MM.1S (cell line): ENCODE results near the gene CALCOCO2.

Experiments
- DNase-seq: peaks from one replicate; pipeline ENCODE4 v3.0.0-alpha.2; 2015
- H2AFZ ChIP-seq: fragments of 300-600 bp; sonication (generic); 2 replicates; pipeline ENCODE4 v1.6.0; 2016; ENCODE audit warnings: antibody characterized with exemption, low read length
- H3F3A ChIP-seq: fragments of 300-600 bp; sonication (generic); 2 replicates; pipeline ENCODE4 v1.6.1; 2016; ENCODE audit warnings: mild to moderate bottlenecking, antibody characterized with exemption, low read length, moderate library complexity, mixed read lengths; ENCODE audit not compliant: insufficient read depth
- H3K27ac ChIP-seq: fragments of 300-600 bp; sonication (generic); 2 replicates; pipeline ENCODE4 v1.5.1; 2016; ENCODE audit warnings: mild to moderate bottlenecking, low read length
- H3K27me3 ChIP-seq: fragments of 300-600 bp; sonication (generic); replicated peaks from 2 replicates; pipeline ENCODE4 v1.6.0; 2016; ENCODE audit warnings: low read length; ENCODE audit not compliant: insufficient read depth
- H3K36me3 ChIP-seq: fragments of 300-600 bp; sonication (generic); replicated peaks from 2 replicates; pipeline ENCODE4 v1.6.1; 2016; ENCODE audit warnings: mild to moderate bottlenecking, low read length, mixed read lengths; ENCODE audit not compliant: insufficient read depth
- H3K4me1 ChIP-seq: fragments of 300-600 bp; sonication (generic); 2 replicates; pipeline ENCODE4 v1.6.1; 2016; ENCODE audit warnings: low read length, mixed read lengths
- H3K4me2 ChIP-seq: fragments of 300-600 bp; sonication (generic); 2 replicates; pipeline ENCODE4 v1.6.0; 2016; ENCODE audit warnings: low read depth, low read length
- H3K4me3 ChIP-seq: fragments of 300-600 bp; sonication (generic); 2 replicates; pipeline ENCODE4 v1.5.1; 2016; ENCODE audit warnings: low read length, mixed read lengths
- H3K79me2 ChIP-seq: fragments of 300-600 bp; sonication (generic); 2 replicates; pipeline ENCODE4 v1.6.1; 2016; ENCODE audit warnings: mixed run types, low read length, mixed read lengths
- H3K9ac ChIP-seq: fragments of 300-600 bp; sonication (generic); 2 replicates; pipeline ENCODE4 v1.6.1; 2016; ENCODE audit warnings: low read length, mixed read lengths
- H3K9me2 ChIP-seq: fragments of 300-600 bp; sonication (generic); replicated peaks from 2 replicates; pipeline ENCODE4 v1.6.1; 2016; ENCODE audit warnings: mild to moderate bottlenecking, low read length, mixed read lengths; ENCODE audit not compliant: insufficient read depth
- H3K9me3 ChIP-seq: fragments of 300-600 bp; sonication (generic); replicated peaks from 2 replicates; pipeline ENCODE4 v1.6.1; 2016; ENCODE audit warnings: mild to moderate bottlenecking, low read length, mixed read lengths; ENCODE audit not compliant: insufficient read depth
- H4K20me1 ChIP-seq: fragments of 300-600 bp; sonication (generic); 2 replicates; pipeline ENCODE4 v1.6.1; 2016; ENCODE audit warnings: mild to moderate bottlenecking, low read length, moderate library complexity, mixed read lengths; ENCODE audit not compliant: insufficient read depth
- EZH2 ChIP-seq: fragments of 300-600 bp; sonication (generic); optimal IDR thresholded peaks from 2 replicates; pipeline ENCODE3; 2017; ENCODE audit warnings: low read depth, mild to moderate bottlenecking, antibody characterized with exemption, low read length, mixed read lengths
- EZH2phosphoT487 ChIP-seq: fragments of 300-600 bp; sonication (generic); IDR thresholded peaks from 2 replicates; pipeline ENCODE4 v1.6.1; 2018; ENCODE audit warnings: antibody characterized with exemption, low read length
- TF ChIP-seq, protein P1 (sequence below): fragments of 300-600 bp; sonication (generic); IDR thresholded peaks from 2 replicates; pipeline ENCODE4 v1.5.1; 2016; ENCODE audit warnings: antibody characterized with exemption, low read length, mixed read lengths

Gene CALCOCO2

GRCh38 chr17:48908047-48908843, 77.4 kb downstream of the CALCOCO2 start, which contains the start of gene UBE2Z:
Gene UBE2Z (plus strand): TSS chr17:48908407. CDS start chr17:48908504, 97 bp downstream.
- Histone ChIP-seq H3K9me2 (no peaks in the 10 kb centered on the region), H3K79me2 (peaks cover 47% of the 10 kb centered on the region), H3K36me3 (0 out of 2 replicates have a peak, but pooled peaks cover 3% of the 10 kb centered on the region), H3K4me3 (peak within 1 kb of the TSS; percentile 65), H3K4me2 (peak within 1 kb of the TSS; percentile 99), H2AFZ (peak within 1 kb of the TSS; percentile 77), H3K9ac (peak within 1 kb of the TSS; percentile 81), H3K27ac (peak within 1 kb of the TSS; percentile 69), H3K9me3 (no peaks in the 10 kb centered on the region), H3K4me1 (peaks cover 10% of the 10 kb centered on the region), H3F3A (peaks cover 6% of the 10 kb centered on the region; the same call in 1 of the 2 replicates), H4K20me1 (no peaks in the 10 kb centered on the region), H3K27me3 (no peaks in the 10 kb centered on the region)
- peak; percentile 95 for DNase-seq
- TF ChIP-seq EZH2: no peak
- TF ChIP-seq, protein P1, sequence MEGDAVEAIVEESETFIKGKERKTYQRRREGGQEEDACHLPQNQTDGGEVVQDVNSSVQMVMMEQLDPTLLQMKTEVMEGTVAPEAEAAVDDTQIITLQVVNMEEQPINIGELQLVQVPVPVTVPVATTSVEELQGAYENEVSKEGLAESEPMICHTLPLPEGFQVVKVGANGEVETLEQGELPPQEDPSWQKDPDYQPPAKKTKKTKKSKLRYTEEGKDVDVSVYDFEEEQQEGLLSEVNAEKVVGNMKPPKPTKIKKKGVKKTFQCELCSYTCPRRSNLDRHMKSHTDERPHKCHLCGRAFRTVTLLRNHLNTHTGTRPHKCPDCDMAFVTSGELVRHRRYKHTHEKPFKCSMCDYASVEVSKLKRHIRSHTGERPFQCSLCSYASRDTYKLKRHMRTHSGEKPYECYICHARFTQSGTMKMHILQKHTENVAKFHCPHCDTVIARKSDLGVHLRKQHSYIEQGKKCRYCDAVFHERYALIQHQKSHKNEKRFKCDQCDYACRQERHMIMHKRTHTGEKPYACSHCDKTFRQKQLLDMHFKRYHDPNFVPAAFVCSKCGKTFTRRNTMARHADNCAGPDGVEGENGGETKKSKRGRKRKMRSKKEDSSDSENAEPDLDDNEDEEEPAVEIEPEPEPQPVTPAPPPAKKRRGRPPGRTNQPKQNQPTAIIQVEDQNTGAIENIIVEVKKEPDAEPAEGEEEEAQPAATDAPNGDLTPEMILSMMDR: peak; percentile 38

DNA sequence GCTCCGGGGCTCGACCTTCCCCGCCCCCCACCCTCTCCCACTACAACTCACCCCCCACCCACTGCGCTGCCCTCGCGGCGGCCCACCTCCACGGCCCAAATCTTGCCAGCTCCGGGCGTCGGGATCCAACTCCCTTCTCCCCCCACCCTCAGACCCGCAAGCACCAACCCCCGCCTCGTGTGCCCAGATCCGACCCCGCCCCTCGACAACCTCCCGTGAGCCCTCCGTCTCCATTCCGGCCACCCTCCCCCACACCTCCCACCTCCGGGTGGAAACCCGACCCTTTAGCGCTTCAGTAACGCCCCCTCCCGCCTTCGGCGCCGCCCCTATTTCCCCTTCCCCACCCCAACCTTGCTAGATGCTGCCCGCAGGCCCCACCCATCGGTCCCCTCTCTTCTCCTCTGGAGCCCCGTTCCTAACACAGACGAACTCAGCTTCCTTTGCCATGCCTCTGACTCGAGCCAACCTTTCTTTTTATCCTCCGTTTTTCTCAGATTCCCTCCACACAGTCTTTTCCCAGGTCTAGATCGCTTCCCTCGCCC, 78.1 kb downstream of the CALCOCO2 start:
- H3K79me2 ChIP-seq: peaks cover 54% of the 10 kb centered on the region
- H3K4me3 ChIP-seq: peak overlapping the region; percentile 65
- H3K9me2 ChIP-seq: no peaks in the 10 kb centered on the region
- peaks cover 10% of the 10 kb centered on the region for H3K4me1 ChIP-seq
- H3K36me3 ChIP-seq: 0 out of 2 replicates have a peak, but pooled peaks cover 3% of the 10 kb centered on the region
- peak overlapping the region; percentile 70 for H3K4me2 ChIP-seq
- TF ChIP-seq EZH2 (no peak), EZH2phosphoT487 (no peak)
- TF ChIP-seq, protein P1: no peak
- peak overlapping the region; percentile 69; the same call in 1 of the 2 replicates for H3K27ac ChIP-seq
- H4K20me1 ChIP-seq: no peaks in the 10 kb centered on the region
- H3K9me3 ChIP-seq: no peaks in the 10 kb centered on the region
- peak overlapping the region; percentile 81 for H3K9ac ChIP-seq
- DNase-seq: peak; percentile 54
- no peaks in the 10 kb centered on the region for H3K27me3 ChIP-seq
- H3F3A ChIP-seq: peaks cover 6% of the 10 kb centered on the region; the same call in 1 of the 2 replicates
- 0 out of 2 replicates have a peak overlapping the region, but pooled peaks have one; percentile 24 for H2AFZ ChIP-seq

DNA sequence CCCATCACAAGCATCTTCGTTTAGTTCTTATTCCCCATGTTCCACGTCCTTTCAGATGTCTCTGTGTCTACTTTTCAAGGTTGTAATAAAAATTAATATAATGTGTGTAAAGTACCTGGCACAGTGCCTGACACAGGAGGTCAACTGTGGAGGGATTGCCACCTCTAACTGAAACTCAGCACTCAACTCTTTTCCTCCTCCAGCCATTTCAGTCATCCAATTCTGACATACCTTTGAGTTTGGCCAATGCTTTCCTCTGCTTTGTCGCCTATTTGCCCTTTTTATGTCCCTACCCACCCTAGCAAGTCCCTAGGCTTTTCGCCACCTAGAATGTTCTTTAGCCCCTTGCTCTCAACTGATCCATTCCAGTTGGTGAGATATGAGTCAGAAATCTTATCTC, 78.9 kb downstream of the CALCOCO2 start:
- H3K9ac ChIP-seq: no peak overlapping the region
- TF ChIP-seq, protein P1: no peak
- TF ChIP-seq EZH2phosphoT487: no peak
- TF ChIP-seq EZH2: no peak

More for the DNA sequence above, 78.9 kb downstream of the CALCOCO2 start:
- peaks cover 6% of the 10 kb centered on the region; the same call in 1 of the 2 replicates for H3F3A ChIP-seq
- H2AFZ ChIP-seq: no peak overlapping the region
- H3K4me1 ChIP-seq: peaks cover 10% of the 10 kb centered on the region
- DNase-seq: no peak
- H3K79me2 ChIP-seq: peaks cover 62% of the 10 kb centered on the region
- peak overlapping the region; percentile 70 for H3K4me2 ChIP-seq
- no peak overlapping the region for H3K27ac ChIP-seq
- 0 out of 2 replicates have a peak, but pooled peaks cover 3% of the 10 kb centered on the region for H3K36me3 ChIP-seq
- no peaks in the 10 kb centered on the region for H4K20me1 ChIP-seq
- H3K27me3 ChIP-seq: no peaks in the 10 kb centered on the region
- H3K9me3 ChIP-seq: no peaks in the 10 kb centered on the region
- H3K9me2 ChIP-seq: no peaks in the 10 kb centered on the region
- peak overlapping the region; percentile 65; the same call in 1 of the 2 replicates for H3K4me3 ChIP-seq
